GM23248 (cell line): ENCODE measurements around the gene KIAA2012.

Experiments
- EZH2 ChIP-seq: fragments of 200-600 bp; sonication (generic); IDR thresholded peaks from 2 replicates; pipeline ENCODE4 v1.6.1; 2018; ENCODE audit warnings: antibody characterized with exemption, mild to moderate bottlenecking; ENCODE audit not compliant: insufficient read depth, poor library complexity, severe bottlenecking
- EZH2phosphoT487 ChIP-seq: fragments of 200-600 bp; sonication (generic); IDR thresholded peaks from 2 replicates; pipeline ENCODE4 v1.6.1; 2018; ENCODE audit warnings: antibody characterized with exemption, moderate library complexity, mild to moderate bottlenecking, low read depth; ENCODE audit not compliant: insufficient read depth

DNA sequence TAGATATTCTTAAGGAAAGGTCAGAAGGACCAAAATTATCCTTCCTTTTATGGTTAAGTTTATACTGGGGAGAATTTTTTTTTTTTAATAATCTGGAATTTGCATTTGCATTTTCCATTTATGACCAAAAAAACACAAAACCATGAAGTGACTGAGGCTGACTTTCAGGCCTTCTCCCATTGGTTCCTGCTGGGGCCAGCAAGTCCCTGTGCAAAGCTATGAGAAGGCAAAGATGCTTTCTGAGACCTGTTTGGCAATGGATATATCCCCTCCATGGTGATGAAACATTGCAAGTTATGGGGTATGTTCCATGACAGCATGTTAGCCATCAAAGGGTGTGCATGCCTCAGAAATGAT lies 60.8 kb downstream of the KIAA2012 start:
- no peak for TF ChIP-seq EZH2
- TF ChIP-seq EZH2phosphoT487: no peak
